HEK293 (cell line): Measurements from ENCODE around the gene F11.

ENCODE experiments used
- HOXA7 ChIP-seq: sonication (generic); formaldehyde crosslinking; IDR thresholded peaks from 2 replicates; pipeline ENCODE4 v1.8.1; 2022; ENCODE audit warnings: missing genetic modification reagents, borderline replicate concordance
- ZEB2 ChIP-seq: fragments of 450-650 bp; formaldehyde crosslinking; IDR thresholded peaks from 2 replicates; pipeline ENCODE4 v1.5.1; 2016; ENCODE audit warnings: missing biosample characterization, missing genetic modification characterization
- ZNF2 ChIP-seq: fragments of 450-650 bp; formaldehyde crosslinking; IDR thresholded peaks from 2 replicates; pipeline ENCODE4 v1.5.1; 2016; ENCODE audit warnings: missing biosample characterization, missing genetic modification characterization
- ZNF24 ChIP-seq: fragments of 450-650 bp; formaldehyde crosslinking; IDR thresholded peaks from 2 replicates; pipeline ENCODE4 v1.5.1; 2016; ENCODE audit warnings: missing biosample characterization, missing genetic modification characterization
- ZNF324 ChIP-seq: fragments of 450-650 bp; formaldehyde crosslinking; IDR thresholded peaks from 2 replicates; pipeline ENCODE4 v1.5.1; 2016; ENCODE audit warnings: missing biosample characterization, missing genetic modification characterization
- TF ChIP-seq, protein P1 (sequence below): fragments of 450-650 bp; formaldehyde crosslinking; IDR thresholded peaks from 2 replicates; pipeline ENCODE4 v1.5.1; 2016; ENCODE audit warnings: missing biosample characterization, missing genetic modification characterization

- no peak for TF ChIP-seq ZEB2 (tag by site-specific recombination)
- TF ChIP-seq, protein P1, sequence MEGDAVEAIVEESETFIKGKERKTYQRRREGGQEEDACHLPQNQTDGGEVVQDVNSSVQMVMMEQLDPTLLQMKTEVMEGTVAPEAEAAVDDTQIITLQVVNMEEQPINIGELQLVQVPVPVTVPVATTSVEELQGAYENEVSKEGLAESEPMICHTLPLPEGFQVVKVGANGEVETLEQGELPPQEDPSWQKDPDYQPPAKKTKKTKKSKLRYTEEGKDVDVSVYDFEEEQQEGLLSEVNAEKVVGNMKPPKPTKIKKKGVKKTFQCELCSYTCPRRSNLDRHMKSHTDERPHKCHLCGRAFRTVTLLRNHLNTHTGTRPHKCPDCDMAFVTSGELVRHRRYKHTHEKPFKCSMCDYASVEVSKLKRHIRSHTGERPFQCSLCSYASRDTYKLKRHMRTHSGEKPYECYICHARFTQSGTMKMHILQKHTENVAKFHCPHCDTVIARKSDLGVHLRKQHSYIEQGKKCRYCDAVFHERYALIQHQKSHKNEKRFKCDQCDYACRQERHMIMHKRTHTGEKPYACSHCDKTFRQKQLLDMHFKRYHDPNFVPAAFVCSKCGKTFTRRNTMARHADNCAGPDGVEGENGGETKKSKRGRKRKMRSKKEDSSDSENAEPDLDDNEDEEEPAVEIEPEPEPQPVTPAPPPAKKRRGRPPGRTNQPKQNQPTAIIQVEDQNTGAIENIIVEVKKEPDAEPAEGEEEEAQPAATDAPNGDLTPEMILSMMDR (tag by site-specific recombination), result no peak
- no peak for TF ChIP-seq ZNF2
- no peak for TF ChIP-seq HOXA7 (CRISPR knock-in tag)
- TF ChIP-seq ZNF324, result no peak
- no peak for TF ChIP-seq ZNF24
These were observed 69.8 kb downstream of the F11 start for GRCh38 chr4:186335793-186336192.
